Gastroesophageal sphincter (tissue), 4 donors: ENCODE data around the gene KHDRBS2. TPM values are rescaled to one million over a fixed set of nuclear protein-coding genes. Genes with fewer than 3 reads are reported as not detected.

Experiments
- ATAC-seq: fragments of 150-250 bp; one replicate; pipeline ENCODE4 v1.9.1; 2016; ENCODE audit warnings: mild to moderate bottlenecking, moderate library complexity
- H3K27ac ChIP-seq, 4 donors: fragments of 200-600 bp; sonication (generic) in 3 of 4; 1 replicate in 3 of 4; 2 replicates in 1 of 4; pipeline ENCODE4 v1.5.1; 2016 to 2019
- H3K27me3 ChIP-seq: fragments of 200-600 bp; sonication (generic); one replicate; pipeline ENCODE4 v1.5.1; 2019
- H3K36me3 ChIP-seq, 2 donors: fragments of 200-600 bp; sonication (generic); one replicate each; pipeline ENCODE4 v1.5.1; 2019; ENCODE audit warnings: control low read depth in 1 of 2
- H3K4me1 ChIP-seq, 3 donors: fragments of 200-600 bp; sonication (generic); 1 replicate in 2 of 3; 2 replicates in 1 of 3; pipeline ENCODE4 v1.5.1; 2016 to 2019; ENCODE audit warnings: control low read depth in 2 of 3
- H3K4me3 ChIP-seq, 2 donors: fragments of 200-600 bp; sonication (generic); one replicate each; pipeline ENCODE4 v1.5.1; 2019; ENCODE audit warnings: mild to moderate bottlenecking in 1 of 2, moderate library complexity in 1 of 2
- H3K9me3 ChIP-seq, 3 donors: fragments of 200-600 bp; sonication (generic); one replicate each; pipeline ENCODE4 v1.5.1; 2017 to 2019; ENCODE audit warnings: control low read depth in 2 of 3
- EP300 ChIP-seq: sonication (generic); formaldehyde crosslinking; IDR thresholded peaks from one replicate; pipeline ENCODE4 v1.6.1; 2017; ENCODE audit warnings: antibody characterized with exemption, mild to moderate bottlenecking
- POLR2A ChIP-seq, 2 donors: fragments of 450-650 bp; IDR thresholded peaks; one replicate each; pipeline ENCODE4 v1.6.1; 2017; ENCODE audit warnings: antibody characterized with exemption in 2 of 2, mild to moderate bottlenecking in 2 of 2, moderate library complexity in 1 of 2
- POLR2AphosphoS5 ChIP-seq: sonication (generic); formaldehyde crosslinking; IDR thresholded peaks from one replicate; pipeline ENCODE4 v1.6.1; 2017; ENCODE audit warnings: antibody characterized with exemption
- WGBS, 2 donors: methylation state at CpG; one replicate each; pipeline ENCODE4 v1.1.5; 2018; ENCODE audit warnings: low coverage in 1 of 2; 5-methylcytosine and 5-hydroxymethylcytosine counted together
- total RNA-seq, 4 donors: library from RNA; depleted of rRNA; stranded (reverse); fragments of >200 nt; gene quantifications; one replicate each; pipeline ENCODE4 v1.1.0, GENCODE V29; 2016
- TF ChIP-seq, protein P1 (sequence below), 4 experiments: fragments of 200-600 bp in 2 of 4; fragments of 450-650 bp in 2 of 4; sonication (generic) in 1 of 4; IDR thresholded peaks; one replicate each; pipeline ENCODE4 v1.5.1; 2017 to 2019; ENCODE audit warnings: antibody characterized with exemption in 4 of 4, mild to moderate bottlenecking in 2 of 4, moderate library complexity in 2 of 4

Gene KHDRBS2
- total RNA-seq, 4 donors from 2014 or later: 0.62 to 0.81 TPM; not detected in 2

DNA sequence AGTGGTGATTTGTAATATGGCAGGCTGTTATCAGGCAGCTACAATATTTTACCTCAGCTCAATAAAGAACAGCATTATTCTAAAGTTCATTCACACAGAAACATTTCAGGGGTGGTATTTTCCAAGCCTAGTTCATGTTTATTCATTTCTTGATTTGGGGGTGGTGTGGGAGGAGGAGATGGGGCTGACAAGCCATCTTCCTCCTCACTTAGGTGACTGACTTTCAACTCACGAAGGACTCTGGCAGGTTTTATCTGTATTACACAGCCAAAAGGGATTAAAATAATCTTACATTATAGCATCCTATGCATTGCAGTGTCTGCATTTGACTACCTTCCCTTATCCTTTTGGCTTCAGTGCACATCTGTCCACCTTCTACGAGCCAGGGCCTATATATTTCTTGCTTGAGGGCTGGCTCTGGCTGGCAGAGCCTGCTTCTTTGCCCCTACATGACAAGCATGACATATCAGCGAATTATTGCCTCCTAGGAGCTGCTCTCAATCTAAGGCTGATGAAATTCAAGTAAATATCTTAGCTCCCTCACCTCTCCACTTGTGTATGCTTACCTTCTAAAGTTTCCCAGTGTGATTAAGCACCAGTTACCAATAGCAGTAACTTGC is 20.0 kb downstream of the KHDRBS2 start:
- no peak overlapping the region for H3K27ac ChIP-seq
- ATAC-seq: no peak
- H3K27me3 ChIP-seq: no peaks in the 10 kb centered on the region
- H3K4me1 ChIP-seq: no peaks in the 10 kb centered on the region
- H3K36me3 ChIP-seq: no peaks in the 10 kb centered on the region
- TF ChIP-seq, protein P1, sequence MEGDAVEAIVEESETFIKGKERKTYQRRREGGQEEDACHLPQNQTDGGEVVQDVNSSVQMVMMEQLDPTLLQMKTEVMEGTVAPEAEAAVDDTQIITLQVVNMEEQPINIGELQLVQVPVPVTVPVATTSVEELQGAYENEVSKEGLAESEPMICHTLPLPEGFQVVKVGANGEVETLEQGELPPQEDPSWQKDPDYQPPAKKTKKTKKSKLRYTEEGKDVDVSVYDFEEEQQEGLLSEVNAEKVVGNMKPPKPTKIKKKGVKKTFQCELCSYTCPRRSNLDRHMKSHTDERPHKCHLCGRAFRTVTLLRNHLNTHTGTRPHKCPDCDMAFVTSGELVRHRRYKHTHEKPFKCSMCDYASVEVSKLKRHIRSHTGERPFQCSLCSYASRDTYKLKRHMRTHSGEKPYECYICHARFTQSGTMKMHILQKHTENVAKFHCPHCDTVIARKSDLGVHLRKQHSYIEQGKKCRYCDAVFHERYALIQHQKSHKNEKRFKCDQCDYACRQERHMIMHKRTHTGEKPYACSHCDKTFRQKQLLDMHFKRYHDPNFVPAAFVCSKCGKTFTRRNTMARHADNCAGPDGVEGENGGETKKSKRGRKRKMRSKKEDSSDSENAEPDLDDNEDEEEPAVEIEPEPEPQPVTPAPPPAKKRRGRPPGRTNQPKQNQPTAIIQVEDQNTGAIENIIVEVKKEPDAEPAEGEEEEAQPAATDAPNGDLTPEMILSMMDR (IDR thresholded peaks at IDR 0.05): no peak
- TF ChIP-seq POLR2A (IDR thresholded peaks at IDR 0.05): no peak
- TF ChIP-seq POLR2AphosphoS5: no peak
- TF ChIP-seq EP300: no peak
- WGBS, 2 donors: 53 to 81% methylated on average over 2 to 3 of the region's 3 CpGs
- H3K4me3 ChIP-seq: no peak overlapping the region
- no peaks in the 10 kb centered on the region for H3K9me3 ChIP-seq

DNA sequence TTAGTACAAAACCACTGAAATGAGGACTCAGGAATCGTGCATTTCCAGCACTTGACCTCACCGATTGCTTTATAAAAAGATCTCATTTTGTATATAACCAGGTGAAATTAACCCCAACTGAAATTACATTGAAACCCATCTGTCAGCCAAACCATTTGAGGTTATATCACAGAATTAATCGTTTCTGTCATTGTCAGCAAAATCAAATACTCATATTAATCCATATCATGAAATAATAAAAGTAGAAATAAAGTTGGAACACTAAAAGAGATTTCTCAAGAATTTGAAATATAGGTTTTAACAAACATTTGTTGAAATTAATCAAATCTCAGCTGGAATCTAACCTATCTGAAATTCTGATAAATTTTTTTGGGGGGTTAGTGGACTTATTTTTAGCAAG is 23.7 kb downstream of the KHDRBS2 start:
- Histone ChIP-seq H3K27ac (no peak overlapping the region), H3K4me3 (no peak overlapping the region), H3K9me3 (no peaks in the 10 kb centered on the region), H3K4me1 (no peaks in the 10 kb centered on the region), H3K36me3 (no peaks in the 10 kb centered on the region), H3K27me3 (no peaks in the 10 kb centered on the region)
- TF ChIP-seq POLR2A (IDR thresholded peaks at IDR 0.05) (no peak), EP300 (no peak), POLR2AphosphoS5 (no peak)
- TF ChIP-seq, protein P1 (IDR thresholded peaks at IDR 0.05): no peak
- 84% methylated on average over 3 of the region's 3 CpGs for WGBS, 2 donors
- no peak for ATAC-seq

DNA sequence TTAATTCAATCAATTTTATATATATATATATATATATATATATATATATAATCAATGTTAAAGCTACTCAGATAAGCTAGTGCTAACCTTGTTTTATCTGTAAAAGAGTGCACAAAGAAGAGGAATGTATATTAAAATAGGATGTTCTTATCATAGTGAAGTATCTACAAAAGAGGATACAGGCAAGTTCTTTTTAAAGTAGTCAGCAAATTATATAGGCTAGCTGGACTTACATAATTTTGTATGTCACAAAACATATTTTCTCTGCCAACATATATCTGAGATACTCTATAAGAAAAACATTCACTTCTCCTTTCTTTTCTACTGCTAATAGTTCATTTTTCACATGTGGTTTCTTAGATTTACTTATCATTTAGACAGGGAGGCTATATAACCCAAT is 39.9 kb downstream of the KHDRBS2 start:
- no peaks in the 10 kb centered on the region for H3K36me3 ChIP-seq
- H3K9me3 ChIP-seq: no peaks in the 10 kb centered on the region
- H3K27ac ChIP-seq: no peak overlapping the region
- no peak for TF ChIP-seq POLR2A (IDR thresholded peaks at IDR 0.05)
- no peak for TF ChIP-seq EP300
- TF ChIP-seq, protein P1 (IDR thresholded peaks at IDR 0.05): no peak
- TF ChIP-seq POLR2AphosphoS5: no peak
- no peak overlapping the region for H3K4me3 ChIP-seq
- no peaks in the 10 kb centered on the region for H3K4me1 ChIP-seq
- no peaks in the 10 kb centered on the region for H3K27me3 ChIP-seq
- ATAC-seq: no peak

DNA sequence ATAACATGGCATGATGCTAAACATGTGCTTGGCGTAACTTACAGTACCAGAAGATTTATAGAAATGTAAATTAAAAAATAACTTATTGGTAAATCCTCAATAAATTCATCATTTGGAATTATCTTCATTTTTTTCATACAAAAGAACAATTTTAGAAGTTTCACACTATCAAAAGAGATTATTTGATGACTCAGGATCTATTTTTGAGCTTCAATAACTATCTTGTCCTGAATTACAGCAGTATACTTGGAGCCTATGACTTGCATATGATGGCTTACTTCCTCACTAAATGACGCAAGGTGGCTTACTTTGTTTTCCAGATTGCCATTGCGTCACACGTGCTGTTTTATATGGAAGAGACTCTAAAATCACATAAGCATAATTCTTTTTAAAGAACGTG is 49.2 kb downstream of the KHDRBS2 start:
- H3K4me1 ChIP-seq: no peaks in the 10 kb centered on the region
- 87 to 95% methylated on average over 5 of the region's 5 CpGs for WGBS, 2 donors
- H3K9me3 ChIP-seq: no peaks in the 10 kb centered on the region
- no peak for ATAC-seq
- H3K27me3 ChIP-seq: no peaks in the 10 kb centered on the region
- TF ChIP-seq, protein P1 (IDR thresholded peaks at IDR 0.05): no peak
- no peak for TF ChIP-seq POLR2AphosphoS5
- no peak for TF ChIP-seq POLR2A (IDR thresholded peaks at IDR 0.05)
- no peak for TF ChIP-seq EP300
- H3K36me3 ChIP-seq: no peaks in the 10 kb centered on the region
- H3K4me3 ChIP-seq: no peak overlapping the region
- no peak overlapping the region for H3K27ac ChIP-seq

DNA sequence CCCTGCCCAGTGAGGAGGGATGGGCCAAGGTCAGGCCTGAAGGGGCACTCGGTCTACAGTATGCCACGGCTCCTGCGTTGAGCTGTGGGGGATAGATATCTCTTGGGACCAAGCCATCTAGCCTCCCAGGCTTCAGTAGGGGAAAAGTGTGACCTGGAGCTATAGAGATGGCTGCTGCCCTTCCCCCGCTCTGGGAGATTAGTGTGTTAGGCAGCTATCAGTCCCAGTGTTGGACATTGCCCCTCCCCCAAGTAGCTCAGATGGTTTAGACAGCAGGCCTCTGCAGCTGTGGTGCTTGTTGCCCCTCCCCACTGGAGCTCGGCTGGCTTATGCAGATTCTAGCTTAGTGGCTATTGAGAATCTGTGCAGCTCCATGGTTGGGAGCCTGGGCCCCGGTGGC is 56.8 kb downstream of the KHDRBS2 start:
- Histone ChIP-seq H3K27ac (no peak overlapping the region), H3K27me3 (no peaks in the 10 kb centered on the region), H3K4me3 (no peak overlapping the region), H3K4me1 (no peaks in the 10 kb centered on the region), H3K9me3 (peaks cover 0 to 5% (median 0%) of the 10 kb centered on the region in 3 donors), H3K36me3 (no peaks in the 10 kb centered on the region)
- no peak for ATAC-seq
- TF ChIP-seq EP300 (no peak), POLR2AphosphoS5 (no peak), POLR2A (IDR thresholded peaks at IDR 0.05) (no peak)
- TF ChIP-seq, protein P1 (IDR thresholded peaks at IDR 0.05): no peak
- 80 to 100% methylated on average over 1 to 2 of the region's 6 CpGs for WGBS, 2 donors
